GM23248 (cell line): Measurements from ENCODE around the gene KREMEN2.

Experiments
- EZH2 ChIP-seq: fragments of 200-600 bp; sonication (generic); IDR thresholded peaks from 2 replicates; pipeline ENCODE4 v1.6.1; 2018; ENCODE audit warnings: antibody characterized with exemption, mild to moderate bottlenecking; ENCODE audit not compliant: insufficient read depth, poor library complexity, severe bottlenecking
- EZH2phosphoT487 ChIP-seq: fragments of 200-600 bp; sonication (generic); IDR thresholded peaks from 2 replicates; pipeline ENCODE4 v1.6.1; 2018; ENCODE audit warnings: antibody characterized with exemption, moderate library complexity, mild to moderate bottlenecking, low read depth; ENCODE audit not compliant: insufficient read depth

- TF ChIP-seq EZH2 (no peak), EZH2phosphoT487 (no peak)
These were observed 53.3 kb downstream of the KREMEN2 start for GRCh38 chr16:3017344-3017743.
